Suppressor macrophage (primary cell): ENCODE data around the gene CCDC81.
A peak's percentile ranks its signal among the peaks of the same experiment; 100 is the strongest.

Experiments
- DNase-seq, 4 experiments: peaks; one replicate each; pipeline ENCODE4 v3.0.0-alpha.2; 2020 to 2022

Gene CCDC81

GRCh38 chr11:86442420-86442819, 67.7 kb downstream of the CCDC81 start:
- DNase-seq = no peak

GRCh38 chr11:86442827-86443226, 68.1 kb downstream of the CCDC81 start:
- DNase-seq = no peak

DNA sequence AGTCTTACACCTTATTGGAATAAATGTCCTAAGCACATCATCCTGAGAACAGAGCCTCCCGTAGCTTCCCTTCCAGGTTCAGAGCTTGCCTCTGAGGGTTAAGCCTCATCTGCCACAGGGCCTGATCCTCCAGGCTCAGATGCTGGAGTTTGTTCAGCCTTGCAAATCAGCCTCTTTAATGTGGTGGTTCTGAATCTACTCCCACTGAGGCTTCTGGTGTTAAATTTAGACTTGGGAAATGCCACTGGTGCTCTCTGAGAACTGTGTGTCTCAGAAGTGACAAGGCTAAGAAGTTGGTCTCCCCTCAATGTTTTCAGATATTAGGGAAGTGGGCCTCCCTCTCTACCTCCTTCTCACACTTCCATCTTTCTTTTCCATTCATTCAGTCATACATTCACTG, 68.7 kb downstream of the CCDC81 start:
- no peak for DNase-seq

GRCh38 chr11:86444981-86445380, 70.3 kb downstream of the CCDC81 start:
- no peak for DNase-seq

GRCh38 chr11:86446163-86446923, 71.7 kb downstream of the CCDC81 start:
- no peak for DNase-seq

- no peak for DNase-seq
These were observed 72.2 kb downstream of the CCDC81 start for GRCh38 chr11:86446924-86447285.

- no peak for DNase-seq
These were observed 73.2 kb downstream of the CCDC81 start for GRCh38 chr11:86447763-86448480.

DNA sequence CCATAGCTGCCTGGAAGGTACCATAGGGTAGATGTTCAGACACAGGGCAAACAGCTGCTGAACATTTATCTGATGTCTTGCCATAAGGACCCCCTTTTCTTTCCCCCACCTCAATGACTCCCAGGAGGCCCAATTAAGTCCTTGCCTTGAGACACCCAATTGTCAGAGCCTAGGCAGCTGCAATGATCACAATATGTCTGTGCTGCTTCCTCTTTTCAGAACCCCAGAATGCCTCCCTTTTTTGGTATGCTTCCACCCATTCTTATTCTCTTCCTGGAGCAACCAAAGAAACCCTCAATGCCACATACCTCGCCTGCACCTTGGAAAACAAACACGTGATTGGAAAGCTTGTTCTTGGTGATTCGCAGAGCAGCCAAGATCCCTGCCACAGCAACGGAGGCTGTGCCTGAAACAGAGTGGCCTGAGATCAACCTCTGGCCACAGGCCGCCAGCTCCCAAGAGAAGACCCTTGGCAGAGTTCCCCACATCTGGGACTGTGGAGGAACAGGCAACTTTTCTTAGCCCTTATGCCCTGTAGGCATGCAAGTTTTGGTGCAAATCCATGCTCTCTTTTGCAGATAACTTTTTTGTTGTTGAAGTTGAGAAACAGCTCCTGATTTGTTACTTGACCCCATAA, 75.4 kb downstream of the CCDC81 start:
- DNase-seq = no peak

GRCh38 chr11:86453290-86454030, 78.8 kb downstream of the CCDC81 start:
- no peak for DNase-seq

DNA sequence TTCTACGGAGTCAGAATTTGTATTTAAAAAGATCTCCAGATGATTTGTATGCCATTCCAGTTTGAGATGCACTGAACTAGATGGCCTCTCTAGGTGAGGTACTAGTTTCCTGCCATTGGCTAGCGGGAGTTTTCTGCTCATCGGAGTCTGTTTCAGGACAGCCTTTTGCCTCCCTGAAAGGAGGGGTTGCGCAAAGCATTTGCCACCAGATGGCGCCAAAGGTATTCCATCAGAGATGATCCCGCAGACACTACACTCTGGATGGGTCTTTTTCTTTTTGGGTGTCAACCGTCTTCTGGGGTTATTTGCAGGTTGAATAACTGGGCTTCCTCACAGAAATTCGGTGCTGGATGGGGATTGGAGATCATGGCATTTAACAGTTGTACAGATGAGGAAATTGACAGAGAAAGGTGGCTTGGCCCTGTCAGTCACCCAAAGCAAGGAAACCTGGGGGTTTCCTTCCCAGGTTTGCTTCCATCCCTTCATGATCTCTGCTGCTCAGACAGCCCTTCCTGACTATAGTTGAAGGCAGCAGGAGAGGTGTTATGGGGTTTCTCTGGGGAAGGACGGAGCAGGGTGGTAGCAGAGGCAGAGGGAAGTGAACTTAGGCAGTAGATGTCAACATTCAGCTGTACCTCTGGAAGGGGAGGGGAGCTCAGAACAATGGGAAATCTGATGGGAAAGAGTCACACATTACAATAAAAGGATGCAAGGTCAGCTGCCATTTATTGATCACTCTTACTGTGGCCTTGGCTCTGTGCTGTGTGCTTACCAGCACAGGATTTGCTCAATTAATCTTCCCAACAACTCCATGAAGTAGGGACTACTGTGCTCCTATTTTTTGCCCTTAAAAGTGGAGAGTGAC, 81.6 kb downstream of the CCDC81 start:
- DNase-seq = peak; percentile 82 to 90 (median 88)

DNA sequence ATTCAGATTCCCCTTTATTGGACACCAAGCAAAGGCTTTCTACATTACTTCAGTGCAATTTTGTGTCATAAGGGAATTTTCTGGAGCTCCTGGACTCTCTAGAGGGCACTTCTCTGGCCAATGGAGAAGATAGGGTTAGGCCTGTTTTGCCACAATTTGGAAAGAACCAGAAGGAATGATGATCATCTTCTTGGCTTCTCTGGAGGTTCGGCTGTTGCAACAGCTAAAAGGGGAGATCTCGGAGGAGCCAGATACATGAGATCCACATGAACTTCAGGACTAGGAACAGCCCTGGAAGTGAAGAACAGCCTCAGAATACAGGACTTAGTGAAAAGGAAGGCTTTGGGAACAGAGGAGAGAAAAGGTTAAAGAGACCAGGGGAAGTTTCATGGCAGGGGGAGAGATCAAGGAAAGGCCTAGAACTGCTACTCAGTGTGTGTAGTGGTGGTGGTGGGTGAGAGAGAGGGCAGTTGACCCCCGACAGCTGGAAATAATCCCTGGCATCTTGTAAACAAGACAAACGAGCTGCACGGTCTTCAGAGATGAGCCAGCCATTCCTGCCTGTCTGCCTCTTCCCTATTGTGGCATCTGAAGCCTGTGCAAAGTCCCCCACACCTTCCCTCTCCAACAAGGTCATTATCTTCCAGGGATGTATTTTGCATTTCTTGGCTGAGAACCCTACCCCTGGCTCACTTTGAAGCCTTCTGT, 83.8 kb downstream of the CCDC81 start:
- DNase-seq = no peak

DNA sequence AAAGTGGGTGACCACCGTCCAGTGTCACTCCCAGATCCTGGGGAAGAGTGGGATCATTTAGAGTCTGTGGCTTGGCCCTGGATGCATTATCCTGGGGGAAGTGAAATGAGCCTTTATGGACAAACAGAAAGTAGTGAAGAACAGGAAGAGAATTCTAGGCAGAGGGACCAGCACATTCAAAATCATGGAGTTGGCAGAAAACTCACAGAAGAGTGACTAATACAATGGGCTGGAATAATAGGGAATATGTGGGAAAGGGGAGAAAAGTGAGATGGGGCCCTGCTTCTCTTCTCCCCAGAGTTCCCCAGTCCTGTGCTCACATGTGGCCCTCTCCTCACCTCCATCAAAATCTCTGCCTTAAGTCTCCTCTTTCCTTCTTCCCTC, 84.3 kb downstream of the CCDC81 start:
- DNase-seq = no peak

DNA sequence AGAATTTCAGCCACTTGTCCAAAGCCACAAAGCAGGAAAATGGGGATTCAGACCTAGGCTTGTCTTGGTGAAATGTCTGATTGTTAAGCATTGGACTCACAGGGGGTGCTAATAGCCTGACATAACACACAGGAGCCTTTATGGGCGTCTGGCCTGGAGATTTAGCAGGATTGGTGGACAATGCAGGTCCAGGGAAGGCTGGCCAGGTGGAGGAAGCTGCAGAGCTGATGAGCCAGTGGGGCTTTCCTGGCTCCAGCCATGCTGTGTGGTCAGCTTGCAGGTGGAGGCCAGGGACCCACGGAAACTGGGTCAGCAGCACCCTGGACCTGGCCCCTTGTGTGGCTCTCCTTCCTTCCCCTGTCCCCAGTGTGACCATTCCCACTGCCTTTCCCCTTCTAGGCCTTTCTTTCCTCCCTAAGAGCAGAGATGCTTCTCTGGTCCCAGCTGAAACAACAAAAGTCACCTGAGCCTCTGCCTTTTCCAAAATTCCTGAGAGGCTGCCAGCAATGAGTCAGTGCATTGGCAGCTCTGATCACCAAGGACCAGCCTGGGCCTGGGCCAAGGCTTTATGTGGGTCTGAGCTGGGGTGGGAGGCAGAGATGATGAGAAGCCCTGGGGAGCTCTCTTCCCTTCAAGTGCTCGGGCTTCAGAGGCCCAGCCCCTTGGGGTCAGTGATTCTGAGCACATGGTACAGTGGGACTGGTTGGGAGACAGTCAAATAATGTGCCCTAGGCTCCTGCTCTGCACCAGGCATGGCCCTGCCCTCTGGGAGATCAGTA, 85.2 kb downstream of the CCDC81 start:
- DNase-seq = no peak

GRCh38 chr11:86460461-86461385, 86.0 kb downstream of the CCDC81 start:
- DNase-seq = no peak

DNA sequence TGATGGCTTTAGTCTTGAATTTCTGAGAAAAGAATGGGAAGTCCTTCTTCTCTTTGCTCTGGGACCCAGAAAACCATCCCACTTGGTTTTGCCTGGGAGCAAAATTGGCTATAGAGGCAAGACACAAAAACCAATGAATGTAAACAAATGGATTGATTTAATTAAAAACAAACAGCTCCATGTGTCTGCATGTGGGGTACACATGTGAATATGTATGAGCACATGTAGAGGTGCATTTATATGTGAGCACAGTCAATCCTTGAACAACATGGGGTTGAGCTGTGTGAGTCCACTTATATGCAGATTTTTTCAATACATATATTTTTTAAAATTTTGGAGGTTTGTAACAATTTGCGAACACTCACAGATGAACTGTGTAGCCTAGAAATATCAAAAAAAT, 87.2 kb downstream of the CCDC81 start:
- no peak for DNase-seq

- no peak for DNase-seq
These were observed 88.4 kb downstream of the CCDC81 start for GRCh38 chr11:86463120-86463519.

DNA sequence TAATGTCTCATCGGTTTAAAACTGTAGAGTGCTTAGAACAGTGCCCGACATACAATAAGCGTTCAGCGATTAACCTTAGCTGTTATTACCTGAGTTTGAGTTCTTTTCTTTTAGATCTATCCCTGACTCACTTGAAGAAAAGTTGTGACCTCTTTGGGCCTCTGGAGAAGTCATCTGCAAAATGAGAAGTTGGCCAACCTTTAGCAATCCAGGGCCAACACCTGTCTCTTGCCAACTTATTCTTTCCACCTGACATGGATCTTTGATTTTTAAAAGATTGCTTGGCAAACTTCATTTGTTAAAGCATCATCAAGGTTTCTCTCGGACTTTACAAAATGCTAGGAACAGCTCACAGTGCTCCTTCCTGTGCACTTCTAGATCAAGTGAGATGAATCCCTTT, 89.3 kb downstream of the CCDC81 start:
- no peak for DNase-seq

DNA sequence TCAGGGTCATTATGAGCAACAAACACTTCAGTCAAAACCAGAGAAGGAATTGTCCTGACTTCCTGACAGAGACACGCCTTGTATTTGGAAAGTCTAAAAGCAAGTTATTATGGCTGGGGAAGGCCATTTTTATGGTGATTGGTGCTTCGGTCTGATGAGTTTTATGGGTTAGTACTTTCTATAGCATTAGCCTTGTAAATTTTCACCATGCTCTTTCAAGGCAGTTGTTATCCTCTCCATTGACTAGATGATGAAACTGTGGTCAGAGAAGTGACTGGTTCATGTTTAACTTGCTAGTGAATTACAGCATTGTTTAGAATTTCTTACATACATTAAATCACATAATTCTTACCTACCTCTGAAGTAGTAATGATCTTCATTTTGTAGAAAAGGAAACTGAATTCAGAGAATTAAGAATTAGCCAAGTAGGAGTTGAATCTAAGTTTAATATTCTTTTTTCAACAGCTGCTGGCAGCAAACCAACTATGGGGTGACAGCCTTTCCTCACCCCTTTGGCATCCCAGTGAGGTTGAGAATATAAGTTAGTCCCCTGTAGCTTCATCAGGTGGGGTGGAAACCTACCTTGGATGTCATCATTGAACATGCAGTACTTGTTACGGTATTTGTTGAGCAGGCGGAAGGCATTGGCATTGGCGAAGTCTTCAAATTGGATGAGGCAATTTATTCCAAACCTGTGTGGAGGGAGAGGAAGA, 90.0 kb downstream of the CCDC81 start:
- DNase-seq = no peak

DNA sequence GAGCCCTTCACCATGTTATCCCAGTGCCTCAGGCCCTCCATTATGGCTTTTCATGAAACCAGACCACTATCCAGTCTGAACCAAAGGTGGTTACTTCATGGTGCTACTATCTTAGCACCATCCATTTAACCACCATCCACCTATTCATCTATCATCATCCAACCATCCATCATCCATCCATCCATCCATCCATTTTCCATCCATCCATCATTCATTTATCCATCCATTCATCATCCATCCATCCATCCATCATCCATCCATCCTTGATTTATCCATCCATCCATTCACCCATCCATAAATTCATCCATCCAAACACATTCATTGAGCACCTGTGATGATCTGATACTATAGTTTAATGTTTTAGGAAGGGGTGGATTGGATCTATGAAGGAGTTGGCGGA, 93.5 kb downstream of the CCDC81 start:
- no peak for DNase-seq
